Endothelial cell of umbilical vein (primary cell): ENCODE results near the gene CNTD1. TPM values are rescaled to one million over a fixed set of nuclear protein-coding genes. Genes with fewer than 3 reads are reported as not detected.

Source experiments
- BruUV-seq: library from RNA; stranded (reverse); fragments of 400-500 nt; replicated peaks from 2 replicates; lab custom pipeline; 2021; lab: Mats Ljungman, UMichigan
- CTCF ChIA-PET: fragments of 300-600, 350-600 bp; sonication (Branson Sonifier 250); formaldehyde crosslinking; loops from one replicate; lab custom pipeline; 2021; ENCODE audit warnings: antibody characterized with exemption, inconsistent platforms; lab: Charles Lee
- POLR2A ChIA-PET: fragments of 300-600, 350-600 bp; sonication (Branson Sonifier 250); formaldehyde crosslinking; loops from one replicate; lab custom pipeline; 2021; ENCODE audit warnings: antibody characterized with exemption, inconsistent platforms; lab: Charles Lee
- DNase-seq: peaks from one replicate; pipeline ENCODE4 v3.0.0-alpha.2; 2011; ENCODE audit warnings: low read depth, low spot score
- FAIRE-seq: peaks from 2 replicates; lab custom pipeline; 2011; peaks lifted over from hg19 to GRCh38; lab: Jason Lieb, UNC
- H2AFZ ChIP-seq: 2 replicates; pipeline ENCODE4 v1.6.0; 2012; ENCODE audit warnings: low read depth, low read length, control low read depth, inconsistent platforms
- H3K27ac ChIP-seq: 2 replicates; pipeline ENCODE4 v1.5.1; 2011; ENCODE audit warnings: low read depth, mild to moderate bottlenecking, control low read depth, low read length, moderate library complexity; ENCODE audit not compliant: insufficient read depth
- H3K27me3 ChIP-seq, 2 experiments: 2 replicates each; pipeline versions ENCODE4 v1.6.0 to v1.6.1; 2011; ENCODE audit warnings: low read length in 2 of 2, mixed read lengths in 1 of 2; ENCODE audit not compliant: control insufficient read depth in 2 of 2, insufficient read depth in 2 of 2
- H3K36me3 ChIP-seq, 2 experiments: 2 replicates in 1 of 2; 3 replicates in 1 of 2; pipeline ENCODE4 v1.5.1; 2011; ENCODE audit warnings: low read length in 2 of 2, mild to moderate bottlenecking in 1 of 2, moderate library complexity in 1 of 2; ENCODE audit not compliant: control insufficient read depth in 2 of 2, insufficient read depth in 2 of 2; ENCODE audit errors: extremely low read depth in 1 of 2
- H3K4me1 ChIP-seq: 3 replicates; pipeline ENCODE4 v1.5.1; 2011; ENCODE audit warnings: mild to moderate bottlenecking, low read length; ENCODE audit not compliant: control insufficient read depth, insufficient read depth; ENCODE audit errors: extremely low read depth
- H3K4me2 ChIP-seq: 2 replicates; pipeline ENCODE4 v1.6.1; 2011; ENCODE audit warnings: low read length, control low read depth, mixed read lengths; ENCODE audit not compliant: insufficient read depth
- H3K4me3 ChIP-seq, 3 experiments: fragments of 200-600 bp in 1 of 3; sonication (generic), shearing (Covaris generic) in 1 of 3; replicated peaks in 1 of 3; 2 replicates each; pipeline ENCODE4 v1.5.1; 2011 to 2016; ENCODE audit warnings: control low read depth in 3 of 3, low read length in 3 of 3, mild to moderate bottlenecking in 2 of 3, inconsistent platforms in 1 of 3, low read depth in 1 of 3, moderate library complexity in 1 of 3; ENCODE audit not compliant: insufficient read depth in 1 of 3
- H3K79me2 ChIP-seq: 2 replicates; pipeline ENCODE4 v1.6.0; 2012; ENCODE audit warnings: low read length, inconsistent platforms; ENCODE audit not compliant: control insufficient read depth, insufficient read depth
- H3K9ac ChIP-seq: replicated peaks from 2 replicates; pipeline ENCODE3; 2011; ENCODE audit warnings: low read length, control low read depth; ENCODE audit not compliant: insufficient read depth; ENCODE audit errors: extremely low read depth
- H3K9me1 ChIP-seq: replicated peaks from 3 replicates; pipeline ENCODE4 v1.6.0; 2011; ENCODE audit warnings: mild to moderate bottlenecking, low read length; ENCODE audit not compliant: control insufficient read depth, insufficient read depth; ENCODE audit errors: extremely low read depth
- H3K9me3 ChIP-seq: replicated peaks from 2 replicates; pipeline ENCODE4 v1.5.1; 2012; ENCODE audit warnings: low read length, inconsistent platforms; ENCODE audit not compliant: control insufficient read depth, insufficient read depth
- H4K20me1 ChIP-seq: replicated peaks from 2 replicates; pipeline ENCODE3; 2011; ENCODE audit warnings: mild to moderate bottlenecking, low read length; ENCODE audit not compliant: control insufficient read depth, insufficient read depth; ENCODE audit errors: extremely low read depth
- EZH2 ChIP-seq: IDR thresholded peaks from 2 replicates; pipeline ENCODE4 v1.6.1; 2012; ENCODE audit warnings: borderline replicate concordance, low read depth, mild to moderate bottlenecking, moderate library complexity, low read length, inconsistent platforms; ENCODE audit not compliant: severe bottlenecking
- FOS ChIP-seq: IDR thresholded peaks from 2 replicates; pipeline ENCODE4 v1.6.1; 2011; ENCODE audit warnings: mild to moderate bottlenecking, low read length, moderate library complexity, borderline replicate concordance; ENCODE audit not compliant: insufficient read depth
- GATA2 ChIP-seq: IDR thresholded peaks from 2 replicates; pipeline ENCODE4 v1.7.0; 2011; ENCODE audit warnings: low read depth, mild to moderate bottlenecking, moderate library complexity, mixed read lengths, low read length; ENCODE audit not compliant: insufficient read length, insufficient read depth
- JUN ChIP-seq: IDR thresholded peaks from 2 replicates; pipeline ENCODE4 v1.6.1; 2011; ENCODE audit warnings: borderline replicate concordance, low read depth; ENCODE audit not compliant: insufficient read length, insufficient read depth
- MYC ChIP-seq: IDR thresholded peaks from one replicate; pipeline ENCODE4 v1.6.1; 2011; ENCODE audit warnings: mild to moderate bottlenecking, low read depth, low read length
- POLR2A ChIP-seq: IDR thresholded peaks from 2 replicates; pipeline ENCODE4 v1.6.1; 2012; ENCODE audit warnings: low read depth, mild to moderate bottlenecking, control low read depth, low read length
- POLR2AphosphoS5 ChIP-seq: IDR thresholded peaks from 2 replicates; pipeline ENCODE4 v1.6.1; 2012; ENCODE audit warnings: low read depth, mild to moderate bottlenecking, control low read depth, low read length, moderate library complexity; ENCODE audit not compliant: insufficient read depth
- dilution Hi-C: fragments of 300-500 bp; cut with MboI; formaldehyde crosslinking; loops from one replicate; pipeline ENCODE4 v1.15.0; 2019; ENCODE audit warnings: low sequenced_read_pairs; ENCODE audit not compliant: extremely low pct_ligation_motif_present
- intact Hi-C: fragments of 100-400 bp; cut with micrococcal nuclease; formaldehyde crosslinking; loops from one replicate; pipeline ENCODE4 v1.10.0; 2022
- polyA plus RNA-seq, 4 experiments: library from polyadenylated mRNA; depleted of rRNA in 3 of 4; stranded (reverse) in 3 of 4; unstranded in 1 of 4; fragments of >200 nt; gene quantifications; 2 replicates each; pipeline versions ENCODE4 v1.2.1 to v1.2.3, GENCODE V29; 2011 to 2012; ENCODE audit warnings: missing spikeins in 1 of 4
- total RNA-seq: library from RNA; stranded (reverse); gene quantifications from 2 replicates; pipeline ENCODE4 v1.2.3, GENCODE V29; 2021
- TF ChIP-seq, protein P1 (sequence below): IDR thresholded peaks from 2 replicates; pipeline ENCODE4 v1.6.1; 2011; ENCODE audit not compliant: insufficient read depth, insufficient read length
- TF ChIP-seq, protein P2 (sequence below), 2 donors: IDR thresholded peaks; 1 replicate in 1 of 2; 2 replicates in 1 of 2; pipeline ENCODE4 v1.5.1; 2011; ENCODE audit warnings: low read length in 2 of 2, mild to moderate bottlenecking in 2 of 2, moderate library complexity in 2 of 2, control low read depth in 1 of 2, inconsistent platforms in 1 of 2, low read depth in 1 of 2; ENCODE audit not compliant: insufficient read depth in 1 of 2; ENCODE audit errors: extremely low read depth in 1 of 2

CNTD1 gene
- total and polyA plus RNA-seq, 2 donors (not counting 3 experiments of a cell fraction or from before 2014, with no cell fraction given) = not detected

DNA sequence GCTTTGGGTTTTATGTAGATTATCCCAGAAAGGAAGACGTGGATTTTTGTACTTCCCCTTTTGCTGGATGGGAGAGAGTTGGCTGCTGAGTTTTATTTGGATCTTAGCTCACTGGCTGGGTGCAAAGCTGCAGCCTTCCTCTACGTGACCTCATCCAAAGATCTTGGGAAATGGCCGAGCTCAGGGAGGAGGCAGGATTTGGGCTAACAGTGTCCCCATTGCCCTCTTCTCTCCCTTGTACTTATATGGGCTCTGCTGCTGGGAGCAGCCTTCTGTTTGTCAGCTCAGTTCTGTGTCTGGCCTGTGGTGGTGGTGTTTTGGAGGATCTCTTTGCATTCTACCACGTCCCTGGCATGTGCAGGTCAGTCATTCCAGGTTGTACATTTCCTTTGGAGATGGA lies 54.3 kb downstream of the CNTD1 start:
- no peak for TF ChIP-seq JUN
- TF ChIP-seq POLR2A = no peak
- TF ChIP-seq, protein P1, sequence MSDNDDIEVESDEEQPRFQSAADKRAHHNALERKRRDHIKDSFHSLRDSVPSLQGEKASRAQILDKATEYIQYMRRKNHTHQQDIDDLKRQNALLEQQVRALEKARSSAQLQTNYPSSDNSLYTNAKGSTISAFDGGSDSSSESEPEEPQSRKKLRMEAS = no peak
- no peak for TF ChIP-seq FOS
- TF ChIP-seq MYC = no peak
- no peak for TF ChIP-seq EZH2
- no peak for TF ChIP-seq POLR2AphosphoS5
- TF ChIP-seq, protein P2, sequence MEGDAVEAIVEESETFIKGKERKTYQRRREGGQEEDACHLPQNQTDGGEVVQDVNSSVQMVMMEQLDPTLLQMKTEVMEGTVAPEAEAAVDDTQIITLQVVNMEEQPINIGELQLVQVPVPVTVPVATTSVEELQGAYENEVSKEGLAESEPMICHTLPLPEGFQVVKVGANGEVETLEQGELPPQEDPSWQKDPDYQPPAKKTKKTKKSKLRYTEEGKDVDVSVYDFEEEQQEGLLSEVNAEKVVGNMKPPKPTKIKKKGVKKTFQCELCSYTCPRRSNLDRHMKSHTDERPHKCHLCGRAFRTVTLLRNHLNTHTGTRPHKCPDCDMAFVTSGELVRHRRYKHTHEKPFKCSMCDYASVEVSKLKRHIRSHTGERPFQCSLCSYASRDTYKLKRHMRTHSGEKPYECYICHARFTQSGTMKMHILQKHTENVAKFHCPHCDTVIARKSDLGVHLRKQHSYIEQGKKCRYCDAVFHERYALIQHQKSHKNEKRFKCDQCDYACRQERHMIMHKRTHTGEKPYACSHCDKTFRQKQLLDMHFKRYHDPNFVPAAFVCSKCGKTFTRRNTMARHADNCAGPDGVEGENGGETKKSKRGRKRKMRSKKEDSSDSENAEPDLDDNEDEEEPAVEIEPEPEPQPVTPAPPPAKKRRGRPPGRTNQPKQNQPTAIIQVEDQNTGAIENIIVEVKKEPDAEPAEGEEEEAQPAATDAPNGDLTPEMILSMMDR (IDR thresholded peaks at IDR 0.05; ENCODE audit: extremely low read depth in 1 of 2, insufficient read depth in 1 of 2, low read depth in 1 of 2, low read length in 2 of 2) = no peak
- TF ChIP-seq GATA2 = no peak
- Histone ChIP-seq H3K9me3 (no peaks in the 10 kb centered on the region), H3K9ac (no peak overlapping the region), H3K4me2 (no peak overlapping the region), H3K36me3 (no peaks in the 10 kb centered on the region), H3K4me3 (no peak overlapping the region), H4K20me1 (no peaks in the 10 kb centered on the region), H3K27ac (no peak overlapping the region), H2AFZ (no peak overlapping the region), H3K27me3 (peaks cover 0 to 3% of the 10 kb centered on the region in 2 experiments), H3K4me1 (no peaks in the 10 kb centered on the region), H3K79me2 (no peaks in the 10 kb centered on the region), H3K9me1 (no peaks in the 10 kb centered on the region)
- DNase-seq (no peak), FAIRE-seq (no peak)
- POLR2A ChIA-PET = no interaction called here
- BruUV-seq = no TSS peak
- CTCF ChIA-PET = no interaction called here
- intact Hi-C loops = no loop called here
- dilution Hi-C loops = no loop called here
